Ishikawa (cell line): ENCODE data around the gene TRAPPC2.

Experiments
- CEBPB ChIP-seq: IDR thresholded peaks from 2 replicates; pipeline ENCODE4 v1.6.1; 2012
- CREB1 ChIP-seq: IDR thresholded peaks from 2 replicates; pipeline ENCODE4 v1.6.1; 2012; ENCODE audit warnings: low read depth
- EGR1 ChIP-seq: IDR thresholded peaks from 2 replicates; pipeline ENCODE4 v1.6.1; 2012
- EP300 ChIP-seq: IDR thresholded peaks from 2 replicates; pipeline ENCODE4 v1.6.1; 2012; ENCODE audit warnings: borderline replicate concordance
- FOXM1 ChIP-seq: IDR thresholded peaks from 2 replicates; pipeline ENCODE4 v1.6.1; 2012; ENCODE audit warnings: low read depth, borderline replicate concordance
- NFIC ChIP-seq: IDR thresholded peaks from 2 replicates; pipeline ENCODE4 v1.6.1; 2012
- RAD21 ChIP-seq: IDR thresholded peaks from 2 replicates; pipeline ENCODE4 v1.6.1; 2012; ENCODE audit warnings: low read depth
- REST ChIP-seq: IDR thresholded peaks from 2 replicates; pipeline ENCODE4 v1.6.1; 2012; ENCODE audit warnings: low read depth, mild to moderate bottlenecking
- TAF1 ChIP-seq: IDR thresholded peaks from 2 replicates; pipeline ENCODE4 v1.6.1; 2012; ENCODE audit warnings: low read depth, mild to moderate bottlenecking
- TCF12 ChIP-seq: IDR thresholded peaks from 2 replicates; pipeline ENCODE4 v1.6.1; 2012; ENCODE audit warnings: low read depth
- TEAD4 ChIP-seq: IDR thresholded peaks from 2 replicates; pipeline ENCODE4 v1.6.1; 2012
- YY1 ChIP-seq: IDR thresholded peaks from 2 replicates; pipeline ENCODE4 v1.6.1; 2012; ENCODE audit warnings: low read depth
- ZBTB7A ChIP-seq: IDR thresholded peaks from 2 replicates; pipeline ENCODE4 v1.6.1; 2012; ENCODE audit warnings: low read depth
- TF ChIP-seq, protein P1 (sequence below): IDR thresholded peaks from 2 replicates; pipeline ENCODE4 v1.6.1; 2012
- TF ChIP-seq, protein P2 (sequence below): IDR thresholded peaks from 2 replicates; pipeline ENCODE4 v1.6.1; 2012

Gene TRAPPC2

GRCh38 chrX:13741695-13742094 is 7.3 kb upstream of the TRAPPC2 start:
- TF ChIP-seq TEAD4 (no peak), CEBPB (no peak), EGR1 (no peak), EP300 (no peak), RAD21 (no peak), TCF12 (no peak), REST (no peak), CREB1 (no peak), FOXM1 (no peak)
- TF ChIP-seq, protein P1, sequence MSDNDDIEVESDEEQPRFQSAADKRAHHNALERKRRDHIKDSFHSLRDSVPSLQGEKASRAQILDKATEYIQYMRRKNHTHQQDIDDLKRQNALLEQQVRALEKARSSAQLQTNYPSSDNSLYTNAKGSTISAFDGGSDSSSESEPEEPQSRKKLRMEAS = no peak

- TF ChIP-seq, protein P2, sequence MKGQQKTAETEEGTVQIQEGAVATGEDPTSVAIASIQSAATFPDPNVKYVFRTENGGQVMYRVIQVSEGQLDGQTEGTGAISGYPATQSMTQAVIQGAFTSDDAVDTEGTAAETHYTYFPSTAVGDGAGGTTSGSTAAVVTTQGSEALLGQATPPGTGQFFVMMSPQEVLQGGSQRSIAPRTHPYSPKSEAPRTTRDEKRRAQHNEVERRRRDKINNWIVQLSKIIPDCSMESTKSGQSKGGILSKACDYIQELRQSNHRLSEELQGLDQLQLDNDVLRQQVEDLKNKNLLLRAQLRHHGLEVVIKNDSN = no peak
- TF ChIP-seq CEBPB (no peak), EP300 (no peak)
- TF ChIP-seq, protein P1 = no peak
Measured at GRCh38 chrX:13733506-13733905, 914 bp downstream of the TRAPPC2 start.

- no peak for TF ChIP-seq RAD21
- no peak for TF ChIP-seq CEBPB
- TF ChIP-seq TEAD4 = no peak
- TF ChIP-seq NFIC = no peak
- TF ChIP-seq EP300 = no peak
- TF ChIP-seq FOXM1 = no peak
Measured at GRCh38 chrX:13732246-13733067, 2.0 kb downstream of the TRAPPC2 start.

- TF ChIP-seq FOXM1 (no peak), NFIC (0 out of 2 replicates have a peak, but pooled peaks have one; percentile 12)
Measured at GRCh38 chrX:13721819-13722519, 12.5 kb downstream of the TRAPPC2 start.

DNA sequence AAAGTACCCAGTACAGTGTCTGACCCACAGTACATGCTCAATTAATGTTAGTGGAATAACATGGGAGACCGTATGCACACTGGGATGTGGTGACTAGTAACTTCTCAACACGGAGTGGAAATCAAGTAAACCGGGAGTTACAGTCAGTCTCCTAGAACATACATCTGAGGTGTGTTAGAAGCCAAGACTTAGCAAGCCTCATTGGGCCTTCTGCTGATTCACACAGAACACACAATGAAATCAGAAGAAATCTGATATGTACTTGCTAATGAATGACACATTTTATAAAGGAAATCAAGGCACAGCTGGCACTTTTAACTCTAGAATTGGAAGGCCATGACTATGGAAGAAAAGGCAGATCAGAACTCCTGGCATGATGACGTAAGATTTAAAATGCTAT is 13.0 kb downstream of the TRAPPC2 start:
- no peak for TF ChIP-seq TCF12
- TF ChIP-seq CEBPB = no peak
- TF ChIP-seq FOXM1 = no peak
- no peak for TF ChIP-seq RAD21
- TF ChIP-seq YY1 = no peak
- TF ChIP-seq EP300 = no peak
- TF ChIP-seq CREB1 = no peak
- TF ChIP-seq, protein P2 = no peak
- TF ChIP-seq EGR1 = no peak
- TF ChIP-seq, protein P1 = no peak
- TF ChIP-seq TAF1 = no peak
- no peak for TF ChIP-seq NFIC
- no peak for TF ChIP-seq TEAD4
- no peak for TF ChIP-seq ZBTB7A

DNA sequence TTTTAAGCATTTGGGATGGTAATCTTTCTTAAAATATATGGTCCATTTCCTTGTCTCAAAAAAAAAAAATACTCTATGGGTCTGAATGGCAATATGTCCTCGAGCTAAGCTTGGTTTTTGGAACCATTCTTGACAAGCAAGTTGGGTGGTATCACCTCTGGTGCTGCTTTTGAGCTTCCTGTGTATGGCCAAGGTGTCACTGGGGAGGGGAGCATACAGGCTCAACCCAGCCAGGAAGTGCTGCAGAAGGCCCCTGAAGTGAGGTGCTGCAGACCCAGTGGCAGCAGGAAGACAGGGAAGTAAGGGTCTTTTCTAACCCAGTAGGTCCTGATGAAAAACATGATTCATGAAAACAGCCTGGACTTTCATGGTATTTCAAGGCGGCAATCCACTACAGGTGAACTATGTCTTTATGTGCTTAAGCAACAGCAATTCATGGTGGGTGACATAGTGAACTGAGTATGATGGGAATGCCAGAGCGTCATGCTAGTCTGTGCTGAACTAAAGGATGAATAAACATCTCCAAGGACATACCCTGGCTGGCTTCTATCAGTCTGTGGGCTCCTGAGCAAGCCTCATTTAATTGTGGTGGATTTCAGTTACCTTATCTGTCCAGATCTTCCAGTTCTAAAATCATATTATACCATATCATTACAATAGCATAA is 15.1 kb downstream of the TRAPPC2 start:
- TF ChIP-seq ZBTB7A = no peak
- TF ChIP-seq FOXM1 = no peak
- TF ChIP-seq, protein P1 = no peak
- no peak for TF ChIP-seq CEBPB
- TF ChIP-seq REST = no peak
- TF ChIP-seq CREB1 = no peak
- TF ChIP-seq YY1 = no peak
- no peak for TF ChIP-seq TCF12
- no peak for TF ChIP-seq TEAD4
- no peak for TF ChIP-seq EP300
